Measurements from ENCODE around the gene PCDHA11.
"Not testable (repeated sequence)": the region's sequence is repeated elsewhere in the genome, so short reads cannot be mapped to it uniquely, and the experiment has no call there.

The PCDHA11 gene, protein sequence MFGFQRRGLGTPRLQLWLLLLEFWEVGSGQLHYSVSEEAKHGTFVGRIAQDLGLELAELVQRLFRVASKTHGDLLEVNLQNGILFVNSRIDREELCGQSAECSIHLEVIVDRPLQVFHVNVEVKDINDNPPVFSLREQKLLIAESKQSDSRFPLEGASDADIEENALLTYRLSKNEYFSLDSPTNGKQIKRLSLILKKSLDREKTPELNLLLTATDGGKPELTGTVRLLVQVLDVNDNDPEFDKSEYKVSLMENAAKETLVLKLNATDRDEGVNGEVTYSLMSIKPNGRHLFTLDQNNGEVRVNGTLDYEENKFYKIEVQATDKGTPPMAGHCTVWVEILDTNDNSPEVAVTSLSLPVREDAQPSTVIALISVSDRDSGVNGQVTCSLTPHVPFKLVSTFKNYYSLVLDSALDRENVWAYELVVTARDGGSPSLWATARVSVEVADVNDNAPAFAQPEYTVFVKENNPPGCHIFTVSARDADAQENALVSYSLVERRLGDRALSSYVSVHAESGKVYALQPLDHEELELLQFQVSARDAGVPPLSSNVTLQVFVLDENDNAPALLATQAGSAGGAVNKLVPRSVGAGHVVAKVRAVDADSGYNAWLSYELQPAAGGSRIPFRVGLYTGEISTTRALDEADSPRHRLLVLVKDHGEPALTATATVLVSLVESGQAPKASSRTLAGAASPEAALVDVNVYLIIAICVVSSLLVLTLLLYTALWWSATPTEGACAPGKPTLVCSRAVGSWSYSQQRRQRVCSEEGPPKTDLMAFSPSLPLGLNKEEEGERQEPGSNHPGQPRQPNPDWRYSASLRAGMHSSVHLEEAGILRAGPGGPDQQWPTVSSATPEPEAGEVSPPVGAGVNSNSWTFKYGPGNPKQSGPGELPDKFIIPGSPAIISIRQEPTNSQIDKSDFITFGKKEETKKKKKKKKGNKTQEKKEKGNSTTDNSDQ

GRCh38 chr5:140868721-140869554 lies at the start of gene PCDHA11:
Gene PCDHA11 (plus strand): TSS chr5:140868957. CDS start chr5:140869104, 147 bp downstream.
- DNase-seq, result no peak

DNA sequence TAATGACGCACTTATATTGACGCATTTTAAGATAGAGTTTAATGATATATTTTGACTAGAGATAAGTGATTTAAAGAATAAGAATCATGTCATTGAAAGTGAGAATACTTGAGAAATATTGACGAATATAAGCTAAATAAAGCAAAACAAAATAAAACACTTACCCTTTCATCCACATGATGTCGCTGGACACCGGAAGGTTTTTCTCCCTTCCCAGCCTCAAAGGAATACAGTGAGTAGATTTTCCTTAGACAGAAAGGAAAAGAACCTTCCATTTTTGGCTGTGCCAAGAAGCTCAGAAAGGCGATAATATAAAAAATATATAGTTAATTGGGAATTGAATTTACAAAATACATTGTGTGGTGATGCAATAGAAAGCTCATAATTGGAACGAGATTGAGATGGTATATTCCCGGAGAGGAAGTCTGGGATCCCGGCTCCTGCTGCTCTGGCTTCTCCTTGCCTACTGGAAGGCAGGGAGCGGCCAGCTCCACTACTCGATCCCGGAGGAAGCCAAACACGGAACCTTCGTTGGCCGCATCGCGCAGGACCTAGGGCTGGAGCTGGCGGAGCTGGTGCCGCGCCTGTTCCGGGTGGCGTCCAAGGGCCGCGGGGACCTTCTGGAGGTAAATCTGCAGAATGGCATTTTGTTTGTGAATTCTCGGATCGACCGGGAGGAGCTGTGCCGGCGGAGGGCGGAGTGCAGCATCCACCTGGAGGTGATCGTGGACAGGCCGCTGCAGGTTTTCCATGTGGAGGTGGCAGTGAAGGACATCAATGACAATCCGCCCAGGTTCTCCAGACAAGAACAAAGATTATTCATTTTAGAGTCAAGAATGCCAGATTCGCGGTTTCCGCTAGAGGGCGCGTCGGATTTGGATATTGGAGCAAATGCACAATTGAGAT lies 47.1 kb upstream of the PCDHA11 start, which contains the start of gene PCDHA5:
PCDHA5 (plus strand) TSS at position 239 of the 906 bp plus-strand sequence.
- DNase-seq, result no peak

- no peak for DNase-seq
Observed at GRCh38 chr5:140822281-140822629, 46.5 kb upstream of the PCDHA11 start.

GRCh38 chr5:140822969-140823368 lies 45.8 kb upstream of the PCDHA11 start:
- not testable (repeated sequence) for DNase-seq

DNA sequence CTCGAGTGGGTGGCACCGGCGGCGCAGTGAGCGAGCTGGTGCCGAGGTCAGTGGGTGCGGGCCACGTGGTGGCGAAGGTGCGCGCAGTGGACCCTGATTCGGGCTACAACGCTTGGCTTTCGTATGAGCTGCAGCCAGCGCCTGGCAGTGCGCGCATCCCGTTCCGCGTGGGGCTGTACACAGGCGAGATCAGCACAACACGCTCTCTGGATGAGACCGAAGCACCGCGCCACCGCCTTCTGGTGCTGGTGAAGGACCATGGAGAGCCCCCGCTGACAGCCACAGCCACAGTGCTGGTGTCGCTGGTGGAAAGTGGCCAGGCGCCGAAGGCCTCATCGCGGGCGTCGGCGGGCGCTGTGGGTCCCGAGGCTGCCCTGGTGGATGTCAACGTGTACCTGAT lies 45.3 kb upstream of the PCDHA11 start:
- DNase-seq, result no peak

DNA sequence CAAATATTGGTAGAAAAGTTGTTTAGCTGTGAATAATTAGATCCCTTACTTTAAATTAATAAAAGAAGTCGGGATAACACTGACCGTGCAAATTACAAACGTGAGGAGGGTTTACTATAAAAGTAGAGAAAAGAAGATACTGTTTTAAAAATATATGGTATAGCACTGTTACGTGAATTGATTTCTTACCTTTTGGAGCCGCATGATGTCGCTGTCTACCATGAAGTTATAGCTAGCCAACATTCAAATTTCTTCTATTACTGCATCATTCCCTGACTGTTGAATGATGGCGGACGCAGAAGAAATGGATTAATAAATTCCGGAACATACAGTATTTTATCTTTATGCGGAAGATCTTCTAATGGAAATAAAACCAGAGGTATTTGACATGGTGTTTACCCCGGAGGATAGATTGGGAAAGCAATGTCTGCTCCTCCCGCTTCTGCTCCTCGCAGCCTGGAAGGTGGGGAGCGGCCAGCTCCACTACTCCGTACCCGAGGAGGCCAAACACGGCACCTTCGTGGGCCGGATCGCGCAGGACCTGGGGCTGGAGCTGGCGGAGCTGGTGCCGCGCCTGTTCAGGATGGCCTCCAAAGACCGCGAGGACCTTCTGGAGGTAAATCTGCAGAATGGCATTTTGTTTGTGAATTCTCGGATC lies 40.9 kb upstream of the PCDHA11 start, which contains the start of gene PCDHA6:
PCDHA6 (plus strand) TSS at position 257 of the 658 bp plus-strand sequence; CDS start at position 389, 132 bp downstream.
- DNase-seq, result no peak

DNA sequence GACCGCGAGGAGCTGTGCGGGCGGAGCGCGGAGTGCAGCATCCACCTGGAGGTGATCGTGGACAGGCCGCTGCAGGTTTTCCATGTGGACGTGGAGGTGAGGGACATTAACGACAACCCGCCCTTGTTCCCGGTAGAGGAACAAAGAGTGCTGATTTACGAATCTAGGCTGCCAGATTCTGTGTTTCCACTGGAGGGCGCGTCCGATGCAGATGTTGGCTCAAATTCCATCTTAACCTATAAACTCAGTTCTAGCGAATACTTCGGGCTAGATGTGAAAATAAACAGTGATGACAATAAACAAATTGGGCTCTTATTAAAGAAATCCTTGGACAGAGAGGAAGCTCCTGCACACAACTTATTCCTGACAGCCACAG lies 40.4 kb upstream of the PCDHA11 start:
- DNase-seq, result no peak

DNA sequence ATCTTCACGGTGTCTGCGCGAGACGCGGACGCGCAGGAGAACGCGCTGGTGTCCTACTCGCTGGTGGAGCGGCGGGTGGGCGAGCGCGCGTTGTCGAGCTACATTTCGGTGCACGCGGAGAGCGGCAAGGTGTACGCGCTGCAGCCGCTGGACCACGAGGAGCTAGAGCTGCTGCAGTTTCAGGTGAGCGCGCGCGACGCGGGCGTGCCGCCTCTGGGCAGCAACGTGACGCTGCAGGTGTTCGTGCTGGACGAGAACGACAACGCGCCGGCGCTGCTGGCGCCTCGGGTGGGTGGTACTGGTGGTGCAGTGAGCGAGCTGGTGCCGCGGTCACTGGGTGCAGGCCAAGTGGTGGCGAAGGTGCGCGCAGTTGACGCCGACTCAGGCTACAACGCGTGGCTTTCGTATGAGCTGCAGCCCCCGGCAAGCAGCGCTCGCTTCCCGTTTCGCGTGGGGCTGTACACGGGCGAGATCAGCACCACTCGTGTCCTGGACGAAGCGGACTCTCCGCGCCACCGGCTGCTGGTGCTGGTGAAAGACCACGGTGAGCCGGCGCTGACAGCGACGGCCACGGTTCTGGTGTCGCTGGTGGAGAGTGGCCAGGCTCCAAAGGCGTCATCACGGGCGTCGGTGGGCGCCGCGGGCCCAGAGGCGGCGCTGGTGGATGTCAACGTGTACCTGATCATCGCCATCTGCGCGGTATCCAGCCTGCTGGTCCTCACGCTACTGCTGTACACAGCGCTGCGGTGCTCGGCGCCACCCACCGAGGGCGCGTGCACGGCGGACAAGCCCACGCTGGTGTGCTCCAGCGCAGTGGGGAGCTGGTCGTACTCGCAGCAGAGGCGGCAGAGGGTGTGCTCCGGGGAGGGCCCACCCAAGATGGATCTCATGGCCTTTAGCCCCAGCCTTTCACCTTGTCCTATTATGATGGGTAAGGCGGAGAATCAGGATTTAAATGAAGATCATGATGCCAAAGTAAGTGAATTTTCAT lies 39.0 kb upstream of the PCDHA11 start:
- DNase-seq, result not testable (repeated sequence)

DNA sequence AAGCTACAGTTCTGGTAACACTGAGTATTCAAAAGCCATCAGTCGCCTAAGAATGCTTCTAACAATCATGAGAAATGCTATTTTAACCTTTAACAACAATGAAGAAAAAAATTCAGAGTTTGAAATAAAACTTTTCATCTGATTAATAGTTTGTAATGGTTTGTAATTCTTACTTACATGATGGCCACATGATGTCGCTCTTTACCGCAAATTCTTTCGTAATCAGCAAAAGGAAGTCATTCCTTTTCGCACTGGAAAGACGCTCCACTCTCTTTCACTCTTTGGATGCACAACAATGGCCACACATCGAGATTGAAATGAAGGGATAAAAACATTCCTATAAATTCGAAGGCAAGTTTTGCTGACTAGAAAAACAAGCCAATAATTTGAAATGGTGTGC lies 34.8 kb upstream of the PCDHA11 start, which contains the start of gene PCDHA7:
PCDHA7 (plus strand) TSS at position 277 of the 400 bp plus-strand sequence; CDS start at position 392, 115 bp downstream.
- no peak for DNase-seq

- not testable (repeated sequence) for DNase-seq
Observed at GRCh38 chr5:140834439-140835008, 34.2 kb upstream of the PCDHA11 start.

GRCh38 chr5:140835622-140836510 lies 32.9 kb upstream of the PCDHA11 start:
- no peak for DNase-seq

DNA sequence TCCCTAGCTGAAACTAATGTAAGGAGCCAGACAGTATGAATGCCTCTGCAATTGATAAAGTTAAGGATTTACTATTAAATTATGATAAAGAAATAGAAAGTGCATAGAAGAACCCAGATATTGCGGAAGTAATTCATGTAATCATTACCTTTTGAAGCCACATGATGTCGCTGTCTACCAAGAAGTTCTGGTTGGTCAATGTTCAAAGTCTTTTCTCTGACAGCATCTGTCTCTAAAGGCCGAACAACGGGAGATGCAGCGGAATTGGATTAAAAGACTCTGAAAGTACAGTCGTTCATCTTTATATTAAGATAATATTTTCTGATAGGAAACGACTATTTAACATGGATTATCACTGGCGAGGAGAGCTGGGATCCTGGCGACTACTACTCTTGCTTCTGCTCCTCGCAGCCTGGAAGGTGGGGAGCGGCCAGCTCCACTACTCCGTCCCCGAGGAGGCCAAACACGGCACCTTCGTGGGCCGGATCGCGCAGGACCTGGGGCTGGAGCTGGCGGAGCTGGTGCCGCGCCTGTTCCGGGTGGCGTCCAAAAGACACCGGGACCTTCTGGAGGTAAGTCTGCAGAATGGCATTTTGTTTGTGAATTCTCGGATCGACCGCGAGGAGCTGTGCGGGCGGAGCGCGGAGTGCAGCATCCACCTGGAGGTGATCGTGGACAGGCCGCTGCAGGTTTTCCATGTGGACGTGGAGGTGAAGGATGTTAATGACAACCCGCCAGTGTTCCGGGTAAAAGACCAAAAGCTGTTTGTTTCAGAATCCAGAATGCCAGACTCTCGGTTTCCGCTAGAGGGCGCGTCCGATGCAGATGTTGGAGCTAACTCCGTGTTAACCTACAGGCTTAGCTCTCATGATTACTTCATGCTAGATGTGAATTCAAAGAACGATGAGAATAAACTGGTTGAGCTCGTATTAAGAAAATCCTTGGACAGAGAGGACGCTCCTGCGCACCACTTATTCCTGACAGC lies 27.5 kb upstream of the PCDHA11 start, which contains the start of gene PCDHA8:
PCDHA8 (plus strand) TSS at position 210 of the 985 bp plus-strand sequence; CDS start at position 345, 135 bp downstream.
- DNase-seq, result no peak

GRCh38 chr5:140842798-140843733 lies 25.7 kb upstream of the PCDHA11 start:
- no peak for DNase-seq

DNA sequence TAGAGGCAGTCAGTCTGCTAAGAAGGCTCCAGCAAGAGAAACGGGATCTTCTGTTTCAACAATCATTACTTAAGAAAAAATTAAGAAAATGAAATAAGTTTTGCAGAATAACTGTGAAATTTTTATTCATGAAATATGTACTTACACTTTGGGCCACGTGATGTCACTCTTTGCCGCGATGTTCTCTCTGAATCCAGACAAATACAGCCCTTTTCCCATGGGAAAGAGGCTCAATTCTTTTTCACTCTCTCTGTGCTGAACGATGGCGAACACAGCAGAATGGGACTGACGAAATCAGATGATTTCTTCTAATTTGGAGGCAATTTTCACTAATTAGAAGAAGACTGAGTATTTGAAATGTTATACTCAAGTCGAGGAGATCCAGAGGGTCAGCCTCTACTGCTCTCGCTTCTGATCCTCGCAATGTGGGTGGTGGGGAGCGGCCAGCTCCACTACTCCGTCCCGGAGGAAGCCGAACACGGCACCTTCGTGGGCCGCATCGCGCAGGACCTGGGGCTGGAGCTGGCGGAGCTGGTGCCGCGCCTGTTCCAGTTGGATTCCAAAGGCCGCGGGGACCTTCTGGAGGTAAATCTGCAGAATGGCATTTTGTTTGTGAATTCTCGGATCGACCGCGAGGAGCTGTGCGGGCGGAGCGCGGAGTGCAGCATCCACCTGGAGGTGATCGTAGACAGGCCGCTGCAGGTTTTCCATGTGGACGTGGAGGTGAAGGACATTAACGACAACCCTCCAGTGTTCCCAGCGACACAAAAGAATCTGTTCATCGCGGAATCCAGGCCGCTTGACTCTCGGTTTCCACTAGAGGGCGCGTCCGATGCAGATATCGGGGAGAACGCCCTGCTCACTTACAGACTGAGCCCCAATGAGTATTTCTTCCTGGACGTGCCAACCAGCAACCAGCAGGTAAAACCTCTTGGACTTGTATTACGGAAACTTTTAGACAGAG lies 20.3 kb upstream of the PCDHA11 start, which contains the start of gene PCDHA9:
PCDHA9 (plus strand) TSS at position 244 of the 964 bp plus-strand sequence; CDS start at position 358, 114 bp downstream.
- DNase-seq, result not testable (repeated sequence)

Measured in activated CD4-positive, CD25-positive, alpha-beta regulatory T cell treated with anti-CD3 and anti-CD28 coated beads, Interleukin-2, amount 50 U/mL, for 72 hours (primary cell).